NCI-H1417 (cell line): ENCODE results near the gene C16orf96.

Experiments
- DNase-seq, 3 experiments: peaks; one replicate each; lab custom pipeline; 2025; lab: John Stamatoyannopoulos, UW

Gene C16orf96

GRCh38 chr16:4556112-4556511 is at the start of gene C16orf96:
Gene C16orf96 (plus strand): TSS chr16:4556340. CDS start chr16:4556490, 150 bp downstream.
- no peak for DNase-seq

DNA sequence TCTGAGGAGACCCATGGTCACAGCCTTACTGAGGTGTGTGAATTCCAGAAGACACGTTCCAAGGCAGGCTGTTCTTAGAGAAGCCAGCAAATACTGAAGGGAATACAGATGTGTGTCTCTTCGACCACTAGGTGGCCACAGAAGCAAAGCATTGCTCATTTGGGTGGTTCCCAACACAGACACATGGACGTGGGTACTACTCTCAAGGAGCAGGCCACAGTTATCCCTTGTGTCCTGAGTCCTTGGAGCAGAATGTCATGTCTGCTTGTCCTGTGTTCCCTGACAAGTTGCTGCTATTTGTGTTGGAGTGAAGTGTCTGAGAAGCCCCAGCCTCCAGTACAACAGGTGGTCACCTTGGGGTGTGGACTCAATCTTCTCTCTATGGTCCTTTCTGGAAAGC is 49.7 kb upstream of the C16orf96 start:
- peak; percentile 51 to 80 (median 59) for DNase-seq

DNA sequence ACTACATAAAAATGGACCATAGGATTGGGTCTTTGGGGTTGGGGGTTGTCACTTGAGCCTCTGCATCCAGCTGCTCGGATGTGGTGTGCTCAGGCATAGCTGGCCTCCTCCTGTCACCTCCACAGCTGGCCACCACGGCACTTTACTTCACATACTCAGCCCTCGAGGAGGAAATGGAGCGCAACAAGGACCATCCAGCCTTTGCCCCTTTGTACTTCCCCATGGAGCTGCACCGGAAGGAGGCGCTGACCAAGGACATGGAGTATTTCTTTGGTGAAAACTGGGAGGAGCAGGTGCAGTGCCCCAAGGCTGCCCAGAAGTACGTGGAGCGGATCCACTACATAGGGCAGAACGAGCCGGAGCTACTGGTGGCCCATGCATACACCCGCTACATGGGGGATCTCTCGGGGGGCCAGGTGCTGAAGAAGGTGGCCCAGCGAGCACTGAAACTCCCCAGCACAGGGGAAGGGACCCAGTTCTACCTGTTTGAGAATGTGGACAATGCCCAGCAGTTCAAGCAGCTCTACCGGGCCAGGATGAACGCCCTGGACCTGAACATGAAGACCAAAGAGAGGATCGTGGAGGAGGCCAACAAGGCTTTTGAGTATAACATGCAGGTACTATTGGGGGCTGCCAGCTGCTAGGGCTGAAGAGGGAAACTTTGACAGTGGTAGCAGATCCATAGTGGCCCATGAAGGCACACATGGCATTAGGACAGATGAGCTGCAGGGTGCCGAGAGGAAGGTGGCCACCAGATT is 48.4 kb upstream of the C16orf96 start:
- DNase-seq = peak in 1 of 3 experiments; percentile 39

GRCh38 chr16:4508806-4509205 is 47.3 kb upstream of the C16orf96 start:
- no peak for DNase-seq

DNA sequence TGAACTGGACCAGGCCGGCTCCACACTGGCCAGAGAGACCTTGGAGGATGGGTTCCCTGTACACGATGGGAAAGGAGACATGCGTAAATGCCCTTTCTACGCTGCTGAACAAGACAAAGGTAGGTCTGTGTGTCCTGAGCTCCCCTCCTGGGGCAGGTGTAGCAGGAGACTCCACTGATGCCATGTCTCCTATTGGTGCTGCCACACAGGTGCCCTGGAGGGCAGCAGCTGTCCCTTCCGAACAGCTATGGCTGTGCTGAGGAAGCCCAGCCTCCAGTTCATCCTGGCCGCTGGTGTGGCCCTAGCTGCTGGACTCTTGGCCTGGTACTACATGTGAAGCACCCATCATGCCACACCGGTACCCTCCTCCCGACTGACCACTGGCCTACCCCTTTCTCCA is 46.7 kb upstream of the C16orf96 start:
- DNase-seq = no peak

DNA sequence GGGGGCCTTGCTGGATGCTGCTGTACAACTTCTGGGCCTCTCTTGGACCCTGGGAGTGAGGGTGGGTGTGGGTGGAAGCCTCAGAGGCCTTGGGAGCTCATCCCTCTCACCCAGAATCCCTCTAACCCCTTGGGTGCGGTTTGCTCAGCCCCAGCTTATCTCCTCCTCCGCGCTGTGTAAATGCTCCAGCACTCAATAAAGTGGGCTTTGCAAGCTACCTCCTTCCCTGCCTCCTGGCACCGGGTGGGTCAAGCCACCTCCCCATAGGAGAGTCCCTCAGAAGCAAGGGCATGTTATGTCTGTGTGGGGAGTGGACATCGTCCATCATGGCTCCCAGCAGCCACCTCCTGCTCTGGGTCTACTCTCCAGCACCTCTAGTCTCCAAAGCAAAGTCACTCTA is 46.0 kb upstream of the C16orf96 start:
- no peak for DNase-seq

DNA sequence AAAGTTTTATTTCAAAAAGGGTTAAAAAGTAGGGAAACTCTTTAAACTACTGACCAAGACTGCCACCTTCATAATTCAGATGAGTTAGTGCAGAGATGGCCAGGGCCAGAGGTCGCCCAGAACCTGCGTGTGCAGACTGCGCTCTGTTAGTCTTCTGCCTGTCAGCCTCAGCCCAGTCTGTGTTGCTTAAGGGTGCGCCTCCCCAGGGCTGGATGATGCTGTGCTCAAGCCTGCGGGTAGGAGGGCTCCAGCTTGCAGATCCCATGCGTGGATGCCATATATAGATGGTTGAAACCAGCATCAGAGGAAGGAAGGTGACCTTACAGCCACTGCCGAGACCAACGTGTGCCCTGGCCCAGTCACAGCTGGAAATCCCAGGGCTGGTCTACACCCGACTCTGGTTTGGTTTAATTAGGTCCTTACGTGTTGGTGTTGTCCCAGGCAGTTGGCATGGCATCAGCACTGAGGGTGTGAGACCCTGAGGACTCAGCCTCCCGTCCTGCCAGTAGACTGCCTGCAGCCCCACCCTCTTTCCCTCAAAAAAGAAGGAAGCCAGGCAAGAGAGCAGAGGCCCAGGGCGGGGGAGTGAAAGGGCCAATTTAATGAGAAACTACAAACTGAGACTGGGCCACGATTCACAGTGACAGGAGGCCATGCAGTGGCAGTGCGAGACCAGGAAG is 45.3 kb upstream of the C16orf96 start:
- no peak for DNase-seq

DNA sequence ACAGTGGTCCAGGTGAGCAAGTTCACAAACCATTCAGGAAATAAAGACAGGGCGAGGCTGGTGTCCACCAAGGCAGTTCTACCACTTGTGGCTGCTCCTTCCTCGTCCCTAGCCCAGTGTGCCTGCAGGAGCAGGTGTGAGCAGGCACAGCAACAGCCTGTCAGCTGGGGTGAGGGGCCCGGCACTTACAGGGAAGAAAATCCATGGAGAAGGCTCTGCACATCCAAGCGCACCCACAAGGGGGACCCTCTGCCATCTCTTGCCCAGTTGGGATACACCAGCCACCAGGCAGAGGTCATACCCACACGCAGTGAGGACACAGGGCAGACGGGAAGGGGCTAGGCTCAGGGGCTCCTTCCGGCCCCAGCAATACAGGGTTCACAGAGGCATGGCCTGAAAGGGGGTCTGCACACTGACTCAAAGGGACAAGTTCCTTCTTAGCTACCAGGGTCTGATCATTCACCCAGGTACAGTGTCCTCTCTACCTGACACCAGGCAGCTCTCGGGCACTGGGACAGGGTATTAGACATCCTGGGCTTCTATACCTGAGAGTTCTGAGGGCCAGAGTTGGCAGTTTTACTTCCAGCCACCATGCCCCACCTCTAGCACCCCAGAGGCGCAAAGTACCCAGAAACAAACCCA is 44.6 kb upstream of the C16orf96 start:
- DNase-seq = peak in 2 of 3 experiments; percentile 44 to 75

DNA sequence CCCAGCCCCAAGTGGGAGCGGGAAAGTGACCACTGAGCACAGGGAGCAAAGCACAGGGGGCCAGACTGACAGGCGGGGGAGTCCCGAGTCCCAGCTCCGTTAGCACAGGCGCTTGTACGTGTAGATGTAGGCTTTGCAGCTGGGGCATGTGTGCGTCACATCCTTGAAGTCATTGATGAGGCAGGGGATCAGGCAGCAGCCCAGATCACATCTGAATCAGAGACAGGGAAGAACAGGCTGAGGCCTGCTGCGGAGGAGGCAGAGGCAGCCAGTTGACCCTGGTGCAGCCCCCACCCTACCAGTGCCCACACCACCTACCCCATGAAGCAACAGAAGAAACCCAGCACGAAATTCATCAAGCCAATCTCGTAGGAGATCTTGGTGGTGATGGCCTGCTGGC is 43.7 kb upstream of the C16orf96 start:
- no peak for DNase-seq

- no peak for DNase-seq
Observed at GRCh38 chr16:4513086-4513860, 42.9 kb upstream of the C16orf96 start.

DNA sequence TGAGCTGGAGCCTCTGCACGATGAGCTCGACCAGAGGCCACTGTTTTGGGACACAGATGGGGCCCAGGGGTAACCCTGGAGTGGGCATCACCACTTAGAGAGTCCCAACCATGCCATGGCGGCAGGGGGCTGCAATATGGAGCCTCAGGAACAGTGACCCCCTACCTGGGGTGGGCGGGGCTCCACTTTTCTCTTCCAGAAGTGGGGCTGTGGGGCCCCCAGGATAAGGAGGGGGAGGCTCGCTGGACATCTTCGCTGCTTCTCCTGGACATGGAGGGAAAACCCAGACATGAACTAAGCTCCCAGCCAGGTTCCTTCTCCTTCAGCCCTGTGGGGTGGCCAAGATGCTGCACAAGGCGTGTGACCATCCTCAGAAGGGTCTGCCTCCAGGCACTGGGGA is 42.3 kb upstream of the C16orf96 start:
- no peak for DNase-seq

DNA sequence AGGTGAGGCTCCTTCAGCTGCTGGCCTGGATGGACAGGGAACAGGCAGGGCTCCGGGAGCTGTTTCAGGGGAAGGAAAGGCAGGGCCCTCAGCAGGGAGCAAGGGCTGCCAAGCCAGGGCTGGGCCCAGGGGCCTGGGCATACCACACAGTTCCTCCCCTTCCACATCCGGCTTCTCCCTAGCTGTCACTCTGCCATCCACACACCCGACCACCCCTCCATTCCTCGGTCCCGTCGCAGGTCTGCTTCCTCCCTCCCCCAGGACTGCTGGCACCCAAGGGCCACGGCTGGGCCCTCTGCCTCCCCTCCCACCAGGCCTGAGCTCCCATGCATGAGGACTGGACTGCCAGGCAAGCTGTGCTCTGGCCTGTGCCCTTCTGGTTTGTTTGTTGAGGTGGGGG is 41.5 kb upstream of the C16orf96 start:
- DNase-seq = no peak

DNA sequence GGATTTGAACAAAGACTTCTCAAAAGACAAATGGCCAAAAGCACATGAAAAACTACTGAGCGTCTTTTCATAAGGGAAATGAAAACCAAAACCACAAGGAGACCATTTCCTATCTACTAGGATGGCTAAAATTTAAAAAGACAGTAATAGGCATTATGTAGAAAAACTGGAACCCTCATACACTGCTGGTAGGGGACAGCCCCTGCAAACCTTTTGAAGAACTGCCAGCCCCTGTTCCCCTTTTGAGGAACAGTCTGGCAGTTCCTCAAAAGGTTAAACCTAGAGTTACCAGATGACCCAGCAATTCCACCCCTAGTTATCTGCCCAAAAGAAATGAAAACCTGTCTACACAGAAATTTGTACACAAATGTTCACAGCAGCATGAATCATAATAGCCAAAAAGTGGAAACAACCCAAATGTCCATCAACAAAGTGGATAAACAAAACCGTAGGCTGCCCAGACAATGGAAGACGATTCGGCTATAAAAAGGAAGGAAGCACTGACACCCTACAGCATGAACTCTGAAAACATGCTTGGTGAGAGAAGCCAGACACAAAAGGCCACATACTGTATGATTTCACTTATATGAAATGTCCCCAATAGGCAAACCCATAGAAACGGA is 40.4 kb upstream of the C16orf96 start:
- DNase-seq = no peak

GRCh38 chr16:4517812-4518680 is 38.1 kb upstream of the C16orf96 start:
- DNase-seq = peak in 2 of 3 experiments; percentile 14 to 33

- peak in 2 of 3 experiments; percentile 5 to 33 for DNase-seq
Observed at GRCh38 chr16:4519274-4520058, 36.7 kb upstream of the C16orf96 start.

DNA sequence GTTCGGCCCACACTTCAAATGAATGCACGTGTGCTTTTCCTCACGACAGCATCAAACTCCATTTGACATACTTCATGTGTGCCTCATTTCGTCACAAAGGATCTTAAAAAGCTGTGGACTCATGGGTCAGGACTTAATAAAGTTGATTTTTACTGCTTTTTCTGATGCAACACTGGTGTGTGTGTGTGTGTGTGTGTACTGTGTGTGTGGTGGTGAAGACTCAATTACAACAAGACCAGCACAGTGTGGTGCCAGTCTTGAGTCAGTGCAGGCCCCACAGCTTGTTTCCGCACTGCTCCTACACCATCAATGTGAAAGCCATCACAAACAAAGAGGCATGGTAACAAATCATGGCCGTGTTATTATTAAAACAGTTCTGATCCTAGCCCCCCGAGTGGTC is 35.2 kb upstream of the C16orf96 start:
- DNase-seq = no peak

DNA sequence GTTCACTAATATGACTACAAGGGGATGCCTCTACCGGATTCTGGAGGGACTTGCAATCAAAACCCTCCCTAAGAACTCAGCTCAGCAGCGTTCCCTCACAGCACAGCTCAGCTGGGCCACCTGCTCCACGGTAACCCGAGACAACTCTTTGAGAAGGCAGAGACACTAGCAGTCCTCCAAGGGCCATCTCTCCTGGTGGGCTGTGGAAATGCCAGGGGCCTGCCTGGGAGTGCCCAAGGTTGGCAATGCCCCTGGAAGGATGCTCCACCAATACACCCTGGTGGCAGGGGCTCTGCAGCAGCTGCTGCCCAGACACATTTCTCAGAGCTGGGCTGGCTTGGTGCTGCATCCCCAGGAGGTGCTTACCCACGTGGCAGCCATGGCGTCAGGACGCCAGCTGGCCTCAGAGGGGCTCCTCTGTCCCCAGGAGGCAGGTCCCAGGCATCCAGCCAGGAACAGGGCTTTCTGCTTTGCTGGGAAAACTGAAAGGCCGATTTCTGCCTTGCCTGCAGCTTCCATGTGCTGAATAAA is 34.0 kb upstream of the C16orf96 start:
- DNase-seq = peak; percentile 20 to 87 (median 77)

DNA sequence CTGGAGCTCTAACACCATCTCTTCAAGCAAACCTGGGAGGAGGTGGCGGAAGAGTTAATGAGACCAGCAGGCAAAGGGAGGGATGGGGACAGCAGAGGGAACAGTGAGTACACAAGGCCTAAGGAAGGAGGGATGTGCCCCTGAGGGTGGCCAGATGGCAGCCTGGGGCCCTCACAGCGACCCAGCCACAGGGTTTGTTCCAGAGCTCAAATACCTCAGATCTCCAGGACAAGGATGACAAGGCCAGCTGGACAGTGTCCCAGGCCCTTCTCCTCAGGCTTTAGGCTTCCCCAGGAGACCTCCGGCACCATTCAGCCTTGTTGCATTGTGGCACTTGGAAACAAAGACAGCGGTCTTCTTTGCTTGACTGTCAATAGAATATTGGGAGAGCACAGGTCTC is 32.5 kb upstream of the C16orf96 start:
- no peak for DNase-seq

- DNase-seq = no peak
Observed at GRCh38 chr16:4524571-4524970, 31.6 kb upstream of the C16orf96 start.

DNA sequence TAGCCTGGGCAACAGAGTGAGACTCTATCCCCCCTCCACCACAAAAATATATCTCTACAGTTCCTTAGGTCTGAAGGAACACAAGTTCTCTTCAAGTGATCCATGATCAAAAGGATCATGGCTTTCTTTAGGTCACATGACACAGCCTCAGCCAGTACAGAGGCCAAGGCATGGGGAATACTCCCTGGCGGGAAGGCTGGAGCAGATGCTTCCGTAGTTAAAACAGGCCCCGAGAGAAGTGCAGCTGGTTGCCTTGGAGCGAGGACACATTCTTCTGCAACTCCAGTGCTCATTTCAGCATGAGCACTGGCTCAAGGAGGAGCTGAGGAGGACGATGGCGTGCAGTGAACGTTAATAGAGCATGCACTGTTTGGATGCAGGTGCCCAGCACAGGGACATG is 31.1 kb upstream of the C16orf96 start:
- no peak for DNase-seq
